Activated T-cell treated with anti-CD3 and anti-CD28 coated beads, Interleukin-2, amount 50 U/mL, for 48 hours (primary cell): ENCODE results near the gene TMEM198.
A peak's percentile ranks its signal among the peaks of the same experiment; 100 is the strongest.

ENCODE experiments used
- DNase-seq, 2 experiments: peaks; one replicate each; pipeline ENCODE4 v3.0.0-alpha.2; 2020

Gene TMEM198

DNA sequence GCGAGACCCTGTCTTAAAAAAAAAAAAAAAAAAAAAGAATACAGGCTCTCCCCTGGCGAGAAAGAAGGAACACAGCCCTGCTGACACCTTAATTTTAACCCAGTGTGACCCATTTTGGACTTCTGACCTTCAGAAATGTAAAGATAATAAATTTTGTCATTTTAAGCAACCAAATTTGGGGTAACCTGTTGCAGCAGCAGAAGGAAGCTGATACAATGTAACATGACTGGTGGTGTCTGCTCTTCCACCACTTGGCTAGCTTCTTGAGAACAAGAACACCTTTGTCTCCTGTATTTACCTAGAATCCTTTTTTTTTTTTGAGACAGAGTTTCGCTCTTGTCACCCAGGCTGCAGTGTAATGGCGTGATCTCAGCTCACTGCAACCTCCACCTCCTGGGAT, 47.3 kb downstream of the TMEM198 start:
- DNase-seq = no peak

DNA sequence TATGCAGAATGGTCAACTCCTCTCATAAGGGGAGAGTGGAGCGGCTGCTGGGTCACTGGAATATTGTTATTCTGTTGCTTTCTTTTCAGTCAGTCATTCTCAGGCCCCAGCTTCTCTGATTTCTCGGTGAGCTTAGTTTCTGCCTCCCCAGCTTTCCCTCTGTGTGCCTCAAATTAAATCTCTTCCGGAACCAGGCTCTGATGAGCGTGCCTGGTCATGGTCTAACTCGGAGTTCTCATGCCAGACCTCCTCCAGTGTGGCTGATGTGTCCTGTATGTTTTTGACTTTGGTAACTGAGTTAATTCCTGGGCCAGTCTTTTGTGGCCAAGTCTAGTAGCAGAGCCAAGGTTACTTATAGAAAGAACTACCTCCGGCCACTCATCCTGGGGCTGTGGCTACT, 48.9 kb downstream of the TMEM198 start:
- no peak for DNase-seq

DNA sequence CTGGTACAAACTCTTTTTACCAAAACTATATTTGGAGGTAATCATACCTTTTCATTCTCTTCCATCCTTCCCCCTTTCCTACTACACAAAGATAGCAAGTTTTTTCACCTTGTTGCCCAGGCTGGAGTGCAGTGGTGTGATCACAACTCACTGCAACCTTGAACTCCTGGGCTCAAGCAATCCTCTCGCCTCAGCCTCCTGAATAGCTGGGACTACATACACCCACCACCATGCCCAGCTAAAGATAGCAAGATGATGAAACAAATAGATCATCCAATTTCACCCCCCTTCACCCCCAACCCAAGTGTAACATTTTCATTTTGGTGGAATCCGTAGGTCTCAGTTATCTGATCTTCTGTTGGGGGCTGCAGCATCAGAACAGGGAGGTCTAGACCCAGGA, 49.3 kb downstream of the TMEM198 start:
- no peak for DNase-seq

DNA sequence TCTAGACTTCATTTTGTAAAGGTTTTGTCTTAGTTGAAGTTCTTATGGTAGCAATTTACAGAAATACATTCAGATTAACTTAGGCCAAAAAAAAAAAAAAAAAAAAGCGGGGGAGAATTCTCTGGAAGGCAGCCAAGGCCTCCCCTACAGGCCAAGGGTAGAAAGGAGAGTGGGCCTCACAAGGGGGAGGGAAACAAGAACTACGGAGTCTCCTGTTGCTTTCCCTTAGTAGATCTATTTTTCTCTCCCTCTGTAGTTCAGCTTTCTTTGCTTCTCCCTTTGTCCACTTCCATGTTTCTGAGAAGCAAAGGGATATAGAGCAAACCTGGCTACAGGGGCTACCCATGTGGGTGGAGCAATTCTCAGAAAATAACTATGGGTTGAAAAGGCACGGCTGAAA, 51.4 kb downstream of the TMEM198 start:
- DNase-seq = no peak

DNA sequence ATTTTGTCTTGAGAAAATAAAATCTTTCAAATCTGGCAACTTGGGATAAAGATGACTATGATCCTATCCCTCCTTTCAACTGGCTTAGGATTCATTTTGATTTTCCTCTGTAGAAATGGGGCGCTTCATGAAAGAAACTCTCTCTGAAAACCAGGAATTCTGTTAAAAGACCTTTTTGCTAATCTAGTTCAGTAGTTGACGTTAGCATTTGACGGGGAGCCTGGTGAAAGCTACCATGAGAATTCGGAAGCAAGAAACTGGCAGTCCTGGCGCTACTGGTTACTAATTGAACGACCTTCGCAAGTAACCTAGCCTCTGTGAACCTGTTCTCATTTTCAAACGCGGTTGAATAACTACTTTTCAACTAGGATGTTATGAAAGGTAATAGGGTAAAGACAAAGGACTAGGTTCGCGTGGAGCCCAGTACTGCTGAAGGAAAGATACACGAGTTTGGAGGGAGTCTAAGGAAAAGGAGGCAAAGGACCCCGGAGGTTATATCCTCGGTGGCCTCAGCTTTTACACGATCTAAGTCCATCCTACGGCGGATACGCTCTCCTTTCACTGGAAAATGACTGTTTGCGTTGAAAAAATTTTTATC, 53.2 kb downstream of the TMEM198 start:
- DNase-seq = no peak

DNA sequence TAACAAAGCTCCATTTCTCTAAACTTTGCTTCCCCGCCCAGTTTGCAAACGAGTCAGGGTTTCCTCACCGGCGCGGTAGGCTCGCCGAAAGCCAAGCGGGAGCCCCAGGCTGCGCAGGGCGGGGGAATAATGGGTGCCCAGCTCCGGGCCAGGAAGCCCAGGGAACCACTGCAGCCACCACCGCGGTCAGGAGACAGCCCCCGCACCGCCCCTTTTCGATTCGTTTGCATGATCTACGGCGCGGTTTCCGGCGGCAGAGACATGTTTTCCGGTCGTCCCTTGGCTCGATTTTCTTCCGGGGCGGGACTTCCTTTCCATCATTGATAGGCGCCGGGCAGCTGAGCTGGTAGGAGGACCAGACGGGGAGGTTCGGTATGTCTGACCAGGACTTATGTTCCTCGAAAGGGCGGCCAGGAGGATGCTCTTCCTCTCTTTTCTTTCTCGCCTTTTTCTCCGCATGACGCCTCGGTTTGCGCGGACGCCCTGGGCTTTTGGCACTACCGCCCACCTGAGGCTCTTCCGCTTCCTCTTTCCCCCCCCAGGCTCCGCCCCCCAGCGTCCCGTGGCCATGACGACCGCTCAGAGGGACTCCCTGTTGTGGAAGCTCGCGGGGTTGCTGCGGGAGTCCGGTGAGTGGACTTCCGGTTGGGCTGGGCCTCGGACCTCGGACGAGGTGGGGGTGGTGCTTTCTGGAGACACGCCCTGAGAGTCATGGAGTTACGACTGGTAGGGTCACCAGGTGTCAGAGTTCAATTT, 53.9 kb downstream of the TMEM198 start, which contains the start of gene STK11IP:
TSS of gene STK11IP (plus strand) at position 306 of the 756 bp plus-strand sequence. CDS start at position 569, 263 bp downstream.
- DNase-seq = peak; percentile 94

DNA sequence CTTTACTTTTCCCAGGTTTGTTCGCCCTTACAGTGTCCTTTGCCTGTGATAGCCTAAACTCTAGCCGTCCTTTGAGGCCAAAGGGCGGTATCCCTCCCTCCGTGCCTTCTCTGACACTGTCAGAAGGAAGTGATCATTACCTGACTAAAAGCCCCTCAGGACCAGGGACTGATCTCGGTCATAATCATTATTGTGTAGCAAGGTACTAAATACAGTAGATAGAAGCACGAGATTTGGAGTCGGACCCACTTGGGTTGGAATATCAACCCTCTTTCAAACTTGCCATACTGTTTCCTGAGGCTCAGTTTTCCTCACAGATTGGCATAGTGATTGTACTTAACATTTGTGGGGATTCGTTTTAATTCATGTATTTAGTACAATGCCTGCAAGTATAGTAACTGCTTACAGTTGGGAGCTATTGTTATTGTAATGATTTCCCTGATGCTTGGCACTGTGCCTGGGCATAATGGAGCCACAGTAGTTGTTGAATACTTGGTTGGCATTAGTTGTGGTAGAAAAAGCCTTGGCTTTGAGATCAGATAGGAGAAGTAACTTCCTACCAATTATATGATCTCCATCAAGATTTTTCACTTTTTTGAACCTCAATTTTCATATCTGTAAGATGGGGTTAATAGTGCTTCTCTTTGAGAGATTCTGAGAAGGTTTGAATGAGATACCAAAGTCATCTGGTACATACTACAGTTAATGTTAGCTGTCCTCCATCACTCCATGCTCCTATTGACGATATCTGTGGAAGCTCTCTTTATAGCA, 54.7 kb downstream of the TMEM198 start:
- no peak for DNase-seq
